NCI-H2196 (cell line): ENCODE measurements around the gene MDGA2.
"Not testable (repeated sequence)": the region's sequence is repeated elsewhere in the genome, so short reads cannot be mapped to it uniquely, and the experiment has no call there.

ENCODE experiments used
- DNase-seq: peaks from one replicate; lab custom pipeline; 2025; ENCODE audit not compliant: unreplicated experiment; lab: John Stamatoyannopoulos, UW

Gene MDGA2

DNA sequence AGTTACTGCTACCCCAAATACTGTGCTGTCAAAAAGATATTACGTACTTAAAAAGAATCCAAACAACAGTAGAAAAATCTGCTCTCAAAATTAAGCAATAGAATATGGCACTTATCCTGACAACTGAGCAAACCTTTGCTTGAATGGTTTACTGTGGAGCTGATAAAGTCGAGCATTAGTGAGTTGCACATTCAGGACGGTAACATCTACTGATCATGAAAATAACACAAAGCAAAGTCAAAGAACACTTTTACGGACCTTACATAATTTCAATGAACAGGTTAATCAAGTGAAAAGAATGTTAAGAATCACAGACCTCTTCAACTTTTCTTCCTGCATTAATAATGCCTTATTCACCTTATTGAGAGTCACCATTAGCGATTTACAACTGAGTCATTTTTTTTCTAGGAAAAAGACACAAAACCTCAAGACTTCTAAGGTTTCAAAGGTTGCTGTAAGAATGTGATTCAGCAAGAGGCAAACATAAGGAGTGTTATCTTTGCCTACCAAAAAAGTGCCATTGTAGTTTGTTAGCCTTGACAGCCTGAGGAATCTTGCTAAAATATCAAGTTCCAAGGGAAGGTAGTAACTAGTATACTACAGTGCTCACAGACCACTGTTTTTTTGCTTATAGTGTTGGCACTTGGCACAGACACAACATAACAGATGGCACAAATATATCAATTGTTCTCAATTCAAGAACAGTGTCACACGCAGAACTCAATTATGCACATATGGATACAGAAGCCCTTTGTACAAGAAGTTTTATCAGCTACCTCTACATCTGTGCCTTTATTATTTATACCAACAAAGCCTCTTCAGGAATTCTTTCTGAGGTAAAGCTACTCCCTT lies 689.6 kb downstream of the MDGA2 start:
- DNase-seq, result no peak

DNA sequence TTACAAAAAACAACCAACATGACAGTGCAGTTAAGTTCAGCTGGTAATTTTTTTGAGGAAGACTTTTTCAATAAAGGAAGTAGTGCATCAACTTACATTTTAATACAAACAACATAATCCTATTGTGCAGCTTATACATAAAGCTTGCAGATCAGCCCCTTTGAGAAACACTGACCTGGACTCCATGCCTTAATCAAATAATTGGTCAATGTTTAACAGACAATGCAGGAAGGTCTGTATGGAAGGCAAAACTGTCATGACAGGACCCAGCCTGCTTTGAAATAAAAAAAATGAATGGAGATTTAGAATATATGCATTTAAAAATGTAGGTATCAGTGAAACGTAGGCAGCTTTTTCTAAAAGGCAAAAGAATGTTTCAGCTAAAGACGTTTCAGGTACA lies 702.1 kb downstream of the MDGA2 start:
- no peak for DNase-seq

DNA sequence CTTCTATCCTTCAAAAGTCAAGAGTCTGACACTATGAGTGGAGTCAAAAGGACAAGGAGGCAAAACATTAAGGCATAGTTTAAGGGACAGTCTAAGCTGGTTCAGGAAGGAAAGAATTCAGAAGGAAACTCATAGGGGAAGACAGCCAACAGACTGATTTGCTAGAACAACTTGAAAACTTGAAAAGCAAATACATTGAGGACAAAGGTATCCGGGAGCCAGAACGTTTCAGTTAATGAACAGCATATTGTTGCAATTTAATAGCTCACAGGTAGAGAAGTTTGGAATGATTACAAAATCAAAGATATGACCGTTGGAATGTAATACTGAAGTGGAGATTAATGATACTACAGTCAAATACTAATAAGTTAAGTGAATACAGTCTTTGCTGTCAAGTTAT lies 711.0 kb downstream of the MDGA2 start:
- no peak for DNase-seq

GRCh38 chr14:46951103-46951502 lies 724.3 kb downstream of the MDGA2 start:
- DNase-seq, result no peak

DNA sequence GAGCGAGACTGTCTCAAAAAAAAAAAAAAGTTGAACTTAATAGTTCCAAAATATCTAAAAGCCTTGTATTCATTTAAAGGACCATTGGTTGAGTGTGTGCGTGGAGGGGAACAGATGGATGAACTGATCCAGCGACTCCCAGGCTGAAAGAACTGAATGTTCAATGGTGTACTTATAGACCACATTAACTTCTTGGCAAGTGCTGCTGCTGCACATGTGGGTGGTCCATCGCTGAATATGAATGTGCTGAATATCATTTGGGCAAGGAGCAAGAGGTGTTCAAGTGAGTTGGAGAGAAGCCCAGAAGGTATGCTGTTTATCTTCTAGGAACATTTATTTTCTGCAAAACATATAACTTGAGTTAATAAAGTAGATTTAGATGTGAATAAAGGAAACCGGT lies 734.8 kb downstream of the MDGA2 start:
- DNase-seq, result no peak

GRCh38 chr14:46920542-46920941 lies 754.9 kb downstream of the MDGA2 start:
- DNase-seq, result no peak

GRCh38 chr14:46915539-46915938 lies 759.9 kb downstream of the MDGA2 start:
- not testable (repeated sequence) for DNase-seq

GRCh38 chr14:46902837-46903236 lies 772.6 kb downstream of the MDGA2 start:
- no peak for DNase-seq

- no peak for DNase-seq
Observed at GRCh38 chr14:46894476-46894875, 780.9 kb downstream of the MDGA2 start.

DNA sequence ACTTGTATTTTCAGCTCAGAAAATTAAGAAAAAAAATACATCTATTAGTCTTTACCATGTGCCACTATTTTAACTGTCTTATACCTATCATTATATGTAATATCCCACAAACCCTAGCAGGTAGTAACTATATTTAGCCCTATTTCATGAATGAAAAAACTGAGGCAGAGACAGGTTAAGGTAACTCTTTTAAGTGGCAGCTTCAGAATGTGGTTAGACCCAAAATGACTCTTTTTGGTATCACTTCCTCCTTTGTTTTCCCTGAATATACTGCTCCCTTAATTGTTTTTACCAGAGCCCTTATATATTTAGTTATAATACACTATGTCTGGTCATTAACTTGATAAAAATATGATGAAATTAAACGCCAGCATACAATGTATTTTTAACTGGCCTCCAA lies 788.3 kb downstream of the MDGA2 start:
- DNase-seq, result no peak

DNA sequence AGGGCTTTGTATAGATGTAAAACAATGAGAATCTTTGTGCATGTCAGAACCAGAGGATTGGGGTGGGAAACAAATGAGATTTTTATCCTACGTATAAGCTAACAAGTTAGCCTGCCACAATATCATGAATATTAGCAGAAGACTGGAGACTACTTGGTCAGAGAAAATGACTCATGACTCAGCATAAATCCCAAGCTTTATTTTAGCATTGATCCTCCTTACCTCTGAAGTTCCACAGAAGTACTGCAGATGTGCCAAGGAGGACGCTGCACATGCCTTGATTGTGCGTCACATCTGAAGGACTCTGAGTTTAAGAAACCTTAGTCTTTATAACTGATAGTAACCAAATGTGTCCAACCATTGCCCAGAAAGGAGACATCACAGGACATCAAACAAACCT lies 789.8 kb downstream of the MDGA2 start:
- DNase-seq, result no peak

GRCh38 chr14:46861753-46862152 lies 813.7 kb downstream of the MDGA2 start:
- no peak for DNase-seq

DNA sequence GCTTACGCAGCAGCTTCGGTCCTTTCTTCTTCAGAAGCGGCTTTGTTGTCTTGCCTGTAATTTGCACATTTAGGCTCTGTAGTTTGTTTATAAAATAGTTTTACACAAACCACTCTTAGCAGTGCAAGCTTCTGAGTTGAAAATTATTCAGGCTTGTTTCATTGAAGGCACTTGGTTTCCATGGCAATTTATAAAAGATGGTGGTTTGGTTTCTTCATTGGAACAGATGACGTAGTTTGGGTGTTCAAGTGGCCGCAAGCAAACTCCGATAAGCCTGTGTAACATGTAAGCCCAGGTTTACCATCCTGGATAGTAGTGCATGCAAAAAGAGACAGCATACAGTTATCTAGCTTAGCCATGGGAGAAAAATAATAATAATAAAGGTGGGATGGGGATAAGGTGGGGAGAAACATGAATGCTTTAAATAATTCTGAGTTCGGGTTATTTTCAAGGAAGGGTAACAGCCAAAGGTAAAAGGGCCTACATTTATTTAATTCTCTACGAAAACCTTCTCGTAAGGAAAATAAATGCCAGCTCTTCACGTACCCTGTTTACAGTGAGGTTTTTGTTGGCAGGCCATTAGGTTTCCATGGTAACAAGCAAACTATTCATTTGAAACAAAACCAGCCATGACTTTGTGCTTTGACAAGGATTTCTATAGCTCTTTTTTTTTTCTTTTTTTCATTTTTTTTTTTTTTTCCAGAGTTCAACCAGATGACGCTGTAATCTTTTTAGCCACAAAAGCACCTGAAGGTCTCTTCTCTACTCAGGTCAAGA lies 834.3 kb downstream of the MDGA2 start:
- peak; percentile 10 for DNase-seq

GRCh38 chr14:46820291-46820690 lies 855.1 kb downstream of the MDGA2 start:
- no peak for DNase-seq

GRCh38 chr14:46819117-46819516 lies 856.3 kb downstream of the MDGA2 start:
- no peak for DNase-seq

GRCh38 chr14:46818147-46818546 lies 857.3 kb downstream of the MDGA2 start:
- DNase-seq, result no peak

- DNase-seq, result no peak
Observed at GRCh38 chr14:46793144-46793543, 882.3 kb downstream of the MDGA2 start.
